ENCODE results near the gene MRLN.
"Not testable (repeated sequence)": the region's sequence is repeated elsewhere in the genome, so short reads cannot be mapped to it uniquely, and the experiment has no call there.

MRLN gene

DNA sequence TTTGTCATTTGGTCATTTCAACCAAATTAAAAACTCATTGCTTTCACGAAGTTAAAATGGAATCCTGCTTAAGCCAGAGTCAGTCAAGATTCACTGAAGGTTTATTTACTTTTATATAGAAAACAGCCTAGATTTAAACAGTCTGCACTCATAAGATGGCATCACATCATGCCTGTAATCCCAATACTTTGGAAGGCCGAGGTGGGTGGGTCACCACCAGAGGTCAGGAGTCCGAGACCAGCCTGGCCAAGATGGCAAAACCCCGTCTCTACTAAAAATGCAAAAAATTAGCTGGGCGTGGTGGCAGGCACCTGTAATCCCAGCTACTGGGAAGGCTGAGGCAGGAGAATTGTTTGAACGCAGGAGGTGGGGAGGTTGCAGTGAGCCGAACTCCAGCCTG lies 33.8 kb upstream of the MRLN start:
- H4K8ac ChIP-seq (ENCODE audit: low read depth, low read length); DNase-seq; H3K4me1 ChIP-seq (ENCODE audit: control insufficient read depth in 1 of 2, insufficient read depth in 2 of 2, low read length in 2 of 2); H3K4ac ChIP-seq (ENCODE audit: low read depth, low read length); H3K36me3 ChIP-seq (ENCODE audit: control insufficient read depth in 1 of 2, insufficient read depth in 2 of 2, low read length in 2 of 2); H2BK12ac ChIP-seq (ENCODE audit: low read length); H3K27me3 ChIP-seq (ENCODE audit: insufficient read depth, low read length); H3K27ac ChIP-seq (ENCODE audit: low read depth, low read length); H3K9me3 ChIP-seq (ENCODE audit: insufficient read depth, low read depth, low read length); H2AK5ac ChIP-seq (ENCODE audit: low read length); H3K23ac ChIP-seq (ENCODE audit: low read length); H2BK5ac ChIP-seq (ENCODE audit: low read depth, low read length, poor library complexity); H3K4me2 ChIP-seq (ENCODE audit: low read length); H3K14ac ChIP-seq (ENCODE audit: low read length); H4K91ac ChIP-seq (ENCODE audit: low read depth, low read length); H2BK120ac ChIP-seq (ENCODE audit: insufficient read depth, low read length, poor library complexity); H3K4me3 ChIP-seq (ENCODE audit: low read depth, low read length); H2AFZ ChIP-seq (ENCODE audit: insufficient read depth, low read length, poor library complexity); H3K79me2 ChIP-seq (ENCODE audit: control insufficient read depth, insufficient read depth, low read length, poor library complexity); H3K79me1 ChIP-seq (ENCODE audit: low read length); H4K12ac ChIP-seq (ENCODE audit: low read depth, low read length); H3K9ac ChIP-seq (ENCODE audit: low read length); H3K18ac ChIP-seq (ENCODE audit: low read length): not testable (repeated sequence)
- no CpG with 5 or more reads among the region's 7 CpGs for WGBS (ENCODE audit: extremely low coverage, insufficient coverage, insufficient read length)

GRCh38 chr10:59785476-59785875 lies 32.2 kb upstream of the MRLN start:
- not testable (repeated sequence) for H3K4me1 ChIP-seq (ENCODE audit: control insufficient read depth in 1 of 2, insufficient read depth in 2 of 2, low read length in 2 of 2)

GRCh38 chr10:59781511-59781910 lies 28.3 kb upstream of the MRLN start:
- no peak overlapping the region for H3K23ac ChIP-seq (ENCODE audit: low read length)
- no peaks in the 10 kb centered on the region for H3K4me1 ChIP-seq (ENCODE audit: control insufficient read depth in 1 of 2, insufficient read depth in 2 of 2, low read length in 2 of 2)
- H2AK5ac ChIP-seq (ENCODE audit: low read length), result no peak overlapping the region
- DNase-seq, result peak in 1 of 2 donors; percentile 41
- H2BK120ac ChIP-seq (ENCODE audit: insufficient read depth, low read length, poor library complexity), result no peak overlapping the region
- no CpG with 5 or more reads among the region's 8 CpGs for WGBS (ENCODE audit: extremely low coverage, insufficient coverage, insufficient read length)
- peaks cover 0 to 3% of the 10 kb centered on the region in 2 experiments for H3K36me3 ChIP-seq (ENCODE audit: control insufficient read depth in 1 of 2, insufficient read depth in 2 of 2, low read length in 2 of 2)
- no peak overlapping the region for H2AFZ ChIP-seq (ENCODE audit: insufficient read depth, low read length, poor library complexity)
- H4K91ac ChIP-seq (ENCODE audit: low read depth, low read length), result no peak overlapping the region
- H3K4me2 ChIP-seq (ENCODE audit: low read length), result no peak overlapping the region
- no peak overlapping the region for H3K4ac ChIP-seq (ENCODE audit: low read depth, low read length)
- no peak overlapping the region for H3K4me3 ChIP-seq (ENCODE audit: low read depth, low read length)
- no peaks in the 10 kb centered on the region for H3K27me3 ChIP-seq (ENCODE audit: insufficient read depth, low read length)
- H3K9ac ChIP-seq (ENCODE audit: low read length), result no peak overlapping the region
- H3K79me2 ChIP-seq (ENCODE audit: control insufficient read depth, insufficient read depth, low read length, poor library complexity), result no peaks in the 10 kb centered on the region
- H3K79me1 ChIP-seq (ENCODE audit: low read length), result no peaks in the 10 kb centered on the region
- no peak overlapping the region for H2BK12ac ChIP-seq (ENCODE audit: low read length)
- no peak overlapping the region for H3K27ac ChIP-seq (ENCODE audit: low read depth, low read length)
- H4K12ac ChIP-seq (ENCODE audit: low read depth, low read length), result no peak overlapping the region
- H3K18ac ChIP-seq (ENCODE audit: low read length), result no peak overlapping the region
- peaks cover 2% of the 10 kb centered on the region for H3K9me3 ChIP-seq (ENCODE audit: insufficient read depth, low read depth, low read length)
- no peak overlapping the region for H2BK5ac ChIP-seq (ENCODE audit: low read depth, low read length, poor library complexity)
- no peak overlapping the region for H4K8ac ChIP-seq (ENCODE audit: low read depth, low read length)
- no peak overlapping the region for H3K14ac ChIP-seq (ENCODE audit: low read length)

More at GRCh38 chr10:59785476-59785875, 32.2 kb upstream of the MRLN start:
- H4K12ac ChIP-seq (ENCODE audit: low read depth, low read length); H2AFZ ChIP-seq (ENCODE audit: insufficient read depth, low read length, poor library complexity); H3K79me1 ChIP-seq (ENCODE audit: low read length); H2BK120ac ChIP-seq (ENCODE audit: insufficient read depth, low read length, poor library complexity); H3K27ac ChIP-seq (ENCODE audit: low read depth, low read length); H3K9me3 ChIP-seq (ENCODE audit: insufficient read depth, low read depth, low read length); H4K91ac ChIP-seq (ENCODE audit: low read depth, low read length); H3K27me3 ChIP-seq (ENCODE audit: insufficient read depth, low read length); H3K18ac ChIP-seq (ENCODE audit: low read length); DNase-seq; H3K23ac ChIP-seq (ENCODE audit: low read length); H3K36me3 ChIP-seq (ENCODE audit: control insufficient read depth in 1 of 2, insufficient read depth in 2 of 2, low read length in 2 of 2); H4K8ac ChIP-seq (ENCODE audit: low read depth, low read length); H3K4me2 ChIP-seq (ENCODE audit: low read length); H3K79me2 ChIP-seq (ENCODE audit: control insufficient read depth, insufficient read depth, low read length, poor library complexity); H3K4ac ChIP-seq (ENCODE audit: low read depth, low read length); H2AK5ac ChIP-seq (ENCODE audit: low read length); H2BK5ac ChIP-seq (ENCODE audit: low read depth, low read length, poor library complexity); H3K4me3 ChIP-seq (ENCODE audit: low read depth, low read length); H3K9ac ChIP-seq (ENCODE audit: low read length); H2BK12ac ChIP-seq (ENCODE audit: low read length); H3K14ac ChIP-seq (ENCODE audit: low read length): not testable (repeated sequence)
- no CpG with 5 or more reads among the region's 3 CpGs for WGBS (ENCODE audit: extremely low coverage, insufficient coverage, insufficient read length)

DNA sequence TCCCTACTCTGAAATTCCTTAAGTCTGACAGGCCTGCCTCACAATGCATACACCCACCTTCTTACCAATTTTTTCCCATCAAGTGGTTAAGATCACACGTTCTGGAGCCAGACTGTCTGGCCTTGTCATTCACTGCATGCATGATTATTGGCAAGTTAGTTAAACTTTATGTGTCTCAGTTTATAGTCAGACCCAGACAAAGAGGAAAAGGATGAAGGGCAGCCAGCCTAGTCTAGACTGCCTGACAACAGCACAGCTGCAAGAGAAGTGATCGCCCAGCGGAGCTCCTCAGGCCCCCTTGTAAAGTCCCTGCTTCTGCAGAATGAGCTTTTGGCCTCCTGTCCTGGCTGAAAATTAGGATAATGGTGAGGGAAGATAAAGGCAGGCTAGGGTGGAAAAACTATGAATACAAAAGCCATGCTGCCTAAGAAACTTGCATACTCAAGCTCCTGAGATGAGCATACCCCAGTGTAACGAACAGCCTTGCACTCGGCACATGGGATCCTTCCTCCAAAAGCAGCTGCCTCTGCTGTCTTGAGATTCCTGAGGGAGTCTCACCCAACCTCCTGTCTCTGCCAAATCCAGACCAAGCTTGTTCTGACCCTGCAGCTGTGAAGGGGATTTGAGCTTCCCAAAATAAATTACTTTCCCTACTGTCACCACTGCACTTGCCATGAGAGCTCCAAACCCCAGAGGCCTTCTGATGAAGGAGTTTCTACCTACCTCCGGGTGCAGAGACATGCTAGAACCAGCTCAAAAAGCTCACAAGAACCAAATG lies 26.7 kb upstream of the MRLN start:
- no peaks in the 10 kb centered on the region for H3K27me3 ChIP-seq (ENCODE audit: insufficient read depth, low read length)
- H3K18ac ChIP-seq (ENCODE audit: low read length), result no peak overlapping the region
- H4K91ac ChIP-seq (ENCODE audit: low read depth, low read length), result no peak overlapping the region
- no peak overlapping the region for H3K14ac ChIP-seq (ENCODE audit: low read length)
- no peak for DNase-seq
- no peak overlapping the region for H3K9ac ChIP-seq (ENCODE audit: low read length)
- H3K79me1 ChIP-seq (ENCODE audit: low read length), result no peaks in the 10 kb centered on the region
- H3K4me2 ChIP-seq (ENCODE audit: low read length), result no peak overlapping the region
- H3K4me3 ChIP-seq (ENCODE audit: low read depth, low read length), result no peak overlapping the region
- no peak overlapping the region for H2AK5ac ChIP-seq (ENCODE audit: low read length)
- no peaks in the 10 kb centered on the region for H3K36me3 ChIP-seq (ENCODE audit: control insufficient read depth in 1 of 2, insufficient read depth in 2 of 2, low read length in 2 of 2)
- H4K8ac ChIP-seq (ENCODE audit: low read depth, low read length), result no peak overlapping the region
- H3K4me1 ChIP-seq (ENCODE audit: control insufficient read depth in 1 of 2, insufficient read depth in 2 of 2, low read length in 2 of 2), result no peaks in the 10 kb centered on the region
- no peak overlapping the region for H2BK5ac ChIP-seq (ENCODE audit: low read depth, low read length, poor library complexity)
- H3K27ac ChIP-seq (ENCODE audit: low read depth, low read length), result peak overlapping the region; percentile 19
- no peak overlapping the region for H2BK12ac ChIP-seq (ENCODE audit: low read length)
- no peak overlapping the region for H2AFZ ChIP-seq (ENCODE audit: insufficient read depth, low read length, poor library complexity)
- H3K9me3 ChIP-seq (ENCODE audit: insufficient read depth, low read depth, low read length), result peaks cover 2% of the 10 kb centered on the region
- no peak overlapping the region for H3K23ac ChIP-seq (ENCODE audit: low read length)
- no CpG with 5 or more reads among the region's 6 CpGs for WGBS (ENCODE audit: extremely low coverage, insufficient coverage, insufficient read length)
- H3K79me2 ChIP-seq (ENCODE audit: control insufficient read depth, insufficient read depth, low read length, poor library complexity), result no peaks in the 10 kb centered on the region
- no peak overlapping the region for H4K12ac ChIP-seq (ENCODE audit: low read depth, low read length)
- H2BK120ac ChIP-seq (ENCODE audit: insufficient read depth, low read length, poor library complexity), result peak overlapping the region; percentile 15
- H3K4ac ChIP-seq (ENCODE audit: low read depth, low read length), result no peak overlapping the region
